ENCODE data around the gene SRPK1.

SRPK1 gene

DNA sequence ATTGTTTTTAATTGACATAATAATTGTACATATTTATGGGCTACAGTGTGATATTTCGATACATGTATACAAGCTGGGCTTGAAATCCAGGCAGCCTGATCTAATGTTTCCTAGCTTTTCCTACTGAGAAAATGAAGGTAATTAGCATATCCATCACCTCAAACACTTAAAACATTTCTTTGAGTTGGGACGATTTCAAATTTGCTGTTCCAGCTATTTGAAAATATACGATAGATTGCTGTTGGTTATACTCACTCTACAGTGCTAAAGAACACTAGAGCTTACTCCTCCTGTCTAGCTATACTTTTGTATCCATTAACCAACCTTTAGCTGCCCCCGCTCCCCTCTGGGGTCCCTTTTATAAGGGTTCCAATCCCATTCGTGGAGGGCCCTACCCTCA lies 111.1 kb downstream of the SRPK1 start:
- no peak for DNase-seq

DNA sequence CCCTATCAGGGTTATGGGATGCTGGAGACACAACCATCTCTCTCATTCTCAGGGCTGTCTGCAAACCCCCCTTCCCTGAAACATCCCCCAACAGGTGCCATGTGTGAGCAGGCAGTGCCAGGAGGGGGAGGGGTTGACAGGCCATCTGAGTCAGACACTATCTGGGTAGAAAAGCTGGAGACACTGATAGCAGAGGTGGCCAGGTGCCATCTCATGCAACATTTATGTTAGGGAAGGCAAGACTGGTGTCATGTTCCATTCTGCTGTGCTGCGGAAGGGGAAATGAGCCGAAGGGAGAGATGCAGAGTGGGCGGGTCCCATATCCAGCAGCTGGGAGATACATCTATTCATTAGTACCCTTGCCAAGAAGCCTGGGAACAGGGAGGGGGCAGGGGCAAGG lies 112.2 kb downstream of the SRPK1 start:
- peak; percentile 68 to 79 for DNase-seq

DNA sequence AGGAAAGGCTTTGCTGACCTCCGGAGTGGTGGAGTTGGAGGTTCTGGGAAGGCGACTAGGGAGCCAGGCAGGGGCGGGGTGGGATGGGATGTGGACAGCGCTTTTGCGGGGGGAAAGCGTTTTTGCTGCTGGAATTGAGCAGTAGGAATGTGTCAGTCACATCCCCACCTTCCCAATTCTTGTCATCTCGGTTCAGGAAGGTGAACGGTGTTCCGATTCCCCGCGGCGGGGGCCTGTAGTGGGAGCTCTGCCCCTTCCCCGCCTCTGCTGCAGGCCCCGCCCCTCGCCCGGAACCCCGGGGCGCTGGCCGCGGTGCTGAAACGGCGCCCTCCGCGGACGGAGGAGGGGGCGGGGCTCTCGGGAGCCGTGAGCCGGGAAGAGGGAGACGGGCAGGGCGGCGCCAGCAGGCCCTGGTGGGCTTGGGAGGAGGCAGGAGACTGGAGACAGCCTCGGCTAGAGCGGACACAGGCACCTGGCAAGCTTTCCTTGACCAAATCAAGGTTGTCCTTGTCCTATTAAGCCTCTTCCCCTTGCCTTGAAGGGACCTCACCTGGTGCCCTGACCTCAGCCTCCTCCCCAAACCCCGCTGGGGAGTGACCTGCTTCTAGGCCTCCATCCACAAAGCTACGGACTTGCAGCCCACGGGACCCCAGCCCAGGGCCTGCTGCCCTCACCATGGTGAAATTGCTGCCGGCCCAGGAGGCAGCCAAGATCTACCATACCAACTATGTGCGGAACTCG lies 115.7 kb downstream of the SRPK1 start, which contains the start of gene LHFPL5:
LHFPL5 (plus strand) TSS at position 357 of the 741 bp plus-strand sequence; CDS start at position 676, 319 bp downstream.
- peak; percentile 47 to 83 for DNase-seq

DNA sequence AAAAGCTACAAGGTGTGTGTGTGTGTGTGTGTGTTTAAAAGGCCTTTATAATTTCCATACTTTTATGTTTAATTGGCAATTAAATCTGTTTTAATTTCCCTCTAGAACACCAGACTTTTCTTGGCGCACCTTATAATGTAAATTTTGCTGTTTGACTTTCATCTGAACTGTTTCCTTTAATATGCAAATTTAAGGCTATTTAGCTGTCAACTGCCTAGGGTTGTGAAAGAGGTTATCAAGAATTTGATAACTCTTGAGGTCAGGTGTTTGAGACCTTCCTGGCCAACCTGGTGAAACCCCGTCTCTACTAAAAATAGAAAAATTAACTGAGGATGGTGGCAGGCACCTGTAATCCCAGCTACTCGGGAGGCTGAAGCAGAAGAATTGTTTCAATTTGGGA lies 119.8 kb downstream of the SRPK1 start:
- no peak for DNase-seq

DNA sequence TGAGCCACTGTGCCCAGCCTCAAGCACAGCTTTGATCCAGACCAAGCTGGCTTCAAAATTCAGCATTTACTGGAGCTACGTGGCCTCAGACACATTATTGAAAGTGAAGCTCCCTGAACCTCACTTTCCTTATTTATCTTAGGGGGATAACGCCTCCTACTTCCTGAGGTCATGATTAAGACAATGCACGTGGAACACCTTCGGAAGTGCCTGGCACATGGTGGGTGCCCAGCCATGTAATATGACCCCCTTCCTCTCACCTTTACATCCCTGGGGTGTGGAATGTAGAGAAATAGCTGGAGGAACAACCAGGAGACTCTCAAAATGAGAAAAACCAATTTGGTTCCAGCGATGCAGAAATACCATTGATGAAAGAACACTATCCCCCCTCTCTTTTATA lies 122.2 kb downstream of the SRPK1 start:
- DNase-seq = no peak

DNA sequence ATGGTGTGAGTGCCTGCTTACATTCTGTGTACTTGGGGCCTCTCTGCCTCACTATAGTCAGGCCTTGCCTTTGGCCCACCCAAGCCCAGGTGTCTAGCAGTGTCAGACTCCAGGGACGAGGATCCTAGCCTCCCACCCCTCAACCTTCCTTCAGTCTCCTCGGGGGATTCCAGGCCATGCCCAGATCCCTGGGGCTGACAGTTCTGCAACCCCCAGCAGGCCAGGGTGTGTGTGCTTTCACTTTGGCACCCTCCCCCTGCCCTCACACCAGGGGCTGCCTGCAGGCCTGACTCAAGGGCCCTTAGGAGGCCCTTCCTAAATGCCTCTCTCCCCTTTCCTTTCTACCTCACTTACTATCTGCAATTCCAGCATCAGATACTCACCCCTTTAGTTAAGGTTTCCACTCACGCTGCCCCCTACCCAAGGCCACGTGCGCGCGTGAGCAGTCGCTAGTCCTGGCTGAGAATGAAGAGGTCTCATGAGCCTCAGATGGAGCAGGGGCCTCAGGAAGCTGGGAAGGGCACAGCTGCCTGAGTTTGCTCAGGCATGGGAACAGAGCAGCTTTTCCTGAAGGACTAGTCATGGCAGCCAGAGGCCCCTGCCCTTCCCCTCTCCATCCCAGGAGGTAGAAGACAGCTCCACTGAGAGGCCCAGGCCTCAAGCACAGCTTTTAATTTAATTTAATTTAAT lies 122.9 kb downstream of the SRPK1 start:
- DNase-seq = no peak

DNA sequence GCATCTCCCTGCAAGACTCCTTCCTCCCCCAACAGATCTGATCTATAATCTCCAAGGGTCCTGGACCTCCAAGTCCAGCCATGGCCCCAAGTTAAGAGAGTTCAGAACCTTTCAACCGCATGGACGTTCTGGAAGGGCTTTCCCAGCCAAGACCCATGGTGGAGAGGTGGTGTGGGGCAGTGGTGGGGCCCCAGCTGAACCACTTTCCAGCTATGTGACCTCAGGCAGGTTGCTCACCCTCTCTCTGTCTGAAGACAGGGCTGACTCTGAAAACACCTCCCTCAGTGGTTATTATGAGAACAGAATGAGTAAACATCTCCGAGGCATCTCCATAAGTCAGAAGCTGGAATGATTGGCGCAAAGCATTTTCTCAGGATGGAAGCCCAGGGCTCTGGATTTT lies 124.7 kb downstream of the SRPK1 start:
- no peak for DNase-seq

DNA sequence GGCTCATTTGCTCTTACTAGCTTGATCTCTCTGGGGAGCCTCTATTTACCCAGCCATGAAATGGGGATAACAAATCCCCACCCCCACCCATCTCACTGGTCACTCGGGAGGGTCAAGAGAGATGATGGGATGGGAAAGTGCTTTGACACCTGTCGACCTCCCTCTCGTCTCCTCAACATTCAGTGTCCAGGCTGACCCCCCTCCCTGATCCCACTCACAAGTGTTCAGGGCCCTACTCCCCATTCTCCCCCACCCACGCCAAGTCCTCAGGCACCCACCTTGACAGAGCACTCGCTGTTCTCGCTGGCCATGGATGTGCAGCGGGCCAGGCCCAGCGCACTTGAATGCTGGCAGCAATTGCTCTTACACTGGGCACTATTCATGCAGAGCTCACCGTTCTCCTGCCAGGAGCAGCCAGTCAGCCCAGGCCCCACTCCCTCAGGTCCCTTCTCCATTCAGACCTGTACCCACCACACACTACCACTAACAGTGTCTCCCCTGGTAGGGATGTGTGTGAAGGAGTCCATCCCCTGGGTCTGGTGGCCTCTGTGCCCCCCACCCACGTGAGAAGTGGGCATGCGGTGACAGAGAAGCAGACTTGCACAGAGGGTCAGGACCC lies 125.3 kb downstream of the SRPK1 start:
- no peak for DNase-seq

DNA sequence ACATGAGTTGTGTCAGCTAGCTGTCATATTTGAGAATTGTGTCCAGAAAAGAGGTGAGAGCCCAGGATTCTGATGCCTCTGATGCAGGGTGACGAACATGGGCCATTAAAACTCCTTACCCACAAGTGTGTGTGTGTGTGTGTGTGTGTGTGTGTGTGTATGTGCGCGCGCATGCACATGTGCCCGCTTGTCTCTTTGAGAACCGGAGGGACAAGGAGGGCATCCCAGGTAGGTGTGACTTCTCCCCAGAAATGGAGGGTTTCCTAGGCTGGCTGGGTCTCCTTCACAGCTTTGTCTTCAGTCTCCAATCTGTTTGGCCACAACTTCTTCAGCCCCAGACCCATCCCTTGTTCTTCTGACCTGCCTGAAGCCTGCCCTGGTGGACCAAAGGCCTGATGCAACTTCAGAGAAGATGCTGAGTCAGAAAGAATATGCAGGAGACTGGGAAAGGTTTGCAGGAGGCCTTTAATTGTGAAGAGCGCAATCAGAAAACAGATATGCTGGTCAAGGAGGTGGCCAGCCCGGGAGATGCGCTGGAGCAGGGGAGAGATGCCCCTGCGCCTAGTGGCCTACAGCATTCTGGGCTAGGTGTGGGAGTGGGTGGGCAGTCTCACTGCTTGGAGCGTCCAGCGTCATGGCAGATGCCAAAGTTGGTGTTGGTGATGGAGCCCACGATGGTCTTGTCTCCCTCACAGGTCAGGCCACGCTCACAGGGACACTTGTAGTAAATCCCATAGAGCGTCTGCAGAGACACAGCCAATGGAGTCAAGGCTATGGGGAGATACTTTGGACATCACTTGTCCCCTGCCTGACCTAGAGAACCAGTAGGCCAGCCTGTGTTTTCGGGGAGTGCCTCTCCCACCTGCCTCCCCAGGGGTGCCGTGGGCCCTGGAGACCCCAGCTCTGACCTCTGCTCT lies 126.1 kb downstream of the SRPK1 start:
- DNase-seq = no peak

DNA sequence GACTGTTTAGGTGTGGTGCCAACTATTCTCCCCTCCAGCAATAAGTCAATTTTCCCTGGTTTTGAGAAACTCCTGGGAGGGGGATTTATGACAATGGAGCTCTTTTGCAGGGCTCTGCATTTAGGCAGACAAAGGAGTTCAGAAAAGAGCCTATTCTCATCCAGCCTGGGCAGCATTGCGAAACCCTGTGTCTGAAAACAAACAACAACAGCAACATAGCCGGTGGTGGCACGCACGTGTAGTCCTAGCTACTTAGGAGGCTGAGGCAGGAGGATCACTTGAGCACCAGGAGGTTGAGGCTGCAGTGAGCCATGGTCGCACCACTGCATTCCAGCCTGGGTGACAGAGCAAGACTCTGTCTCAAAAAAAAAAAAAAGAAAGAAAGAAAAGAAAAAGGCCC lies 130.2 kb downstream of the SRPK1 start:
- DNase-seq = no peak

DNA sequence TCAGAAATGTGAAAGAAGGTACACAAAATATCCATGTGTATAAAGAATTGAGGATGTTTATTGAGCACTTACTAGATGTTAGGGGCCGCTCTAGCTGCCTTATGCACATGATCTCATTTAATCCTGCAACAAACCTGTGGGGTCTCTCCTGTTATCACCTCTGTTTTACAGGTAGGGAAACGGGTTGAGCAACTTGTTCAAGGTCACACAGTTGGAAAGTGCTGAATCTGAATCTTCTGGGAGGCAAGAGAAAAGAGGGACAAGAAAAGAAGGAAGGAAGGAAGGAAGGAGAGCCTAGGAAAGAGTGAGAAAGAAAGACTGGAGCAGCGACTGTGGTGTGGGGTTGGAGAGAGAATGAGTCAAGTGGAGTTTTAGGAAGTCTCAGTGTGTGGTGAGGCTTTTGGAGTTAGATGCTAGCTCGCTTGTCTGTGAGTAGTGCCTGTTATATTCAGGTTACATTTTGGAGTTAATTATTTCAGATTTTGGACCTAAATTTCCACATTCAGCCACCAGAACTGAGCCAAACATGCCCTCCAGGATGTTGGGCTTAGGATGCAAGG lies 132.4 kb downstream of the SRPK1 start:
- DNase-seq = no peak

DNA sequence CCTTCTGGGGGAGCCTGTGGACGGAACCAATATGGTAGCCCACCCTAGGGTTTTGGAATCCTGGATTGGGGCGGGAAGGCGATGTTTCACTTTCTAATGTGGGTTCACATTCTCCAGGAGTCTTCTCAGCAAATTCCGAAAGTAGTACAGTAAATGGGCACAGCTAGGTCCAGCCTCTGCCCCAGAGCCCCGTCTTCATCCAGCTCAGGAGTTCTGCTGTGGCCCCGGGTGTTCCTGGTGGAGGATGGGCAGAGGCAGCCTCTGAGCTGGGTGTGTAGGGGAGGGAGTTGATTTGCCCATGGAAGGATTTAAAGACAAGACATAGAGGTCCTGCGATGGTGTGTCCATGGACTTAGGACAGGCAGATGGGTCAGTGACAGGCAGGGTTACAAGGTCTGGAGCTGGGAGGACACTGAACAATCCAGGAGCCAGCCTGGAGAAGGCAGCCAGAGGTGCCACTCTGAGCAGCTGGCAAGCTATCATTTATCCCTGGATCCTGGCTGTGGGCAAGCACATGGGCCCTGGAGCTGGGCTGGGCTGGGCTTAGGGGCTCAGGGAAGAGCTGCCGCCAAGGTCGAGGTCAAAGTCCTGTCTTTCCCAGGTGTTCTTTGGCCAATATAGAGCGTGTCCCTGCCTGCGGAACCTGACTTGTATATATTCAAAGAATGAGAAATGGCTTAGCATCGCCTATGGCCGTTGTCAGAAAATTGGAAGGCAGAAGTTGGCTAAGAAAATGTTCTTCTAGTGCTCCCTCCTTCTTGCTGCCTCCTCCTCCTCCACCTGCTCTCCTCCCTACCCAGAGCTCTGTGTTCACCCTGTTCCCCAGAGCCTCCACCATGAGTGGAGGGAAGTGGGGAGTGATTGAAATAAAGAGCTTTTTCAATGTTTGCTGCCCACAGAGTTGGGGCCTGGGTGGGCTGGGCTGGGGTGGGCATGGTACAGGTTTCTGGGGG lies 133.4 kb downstream of the SRPK1 start:
- DNase-seq = no peak

DNA sequence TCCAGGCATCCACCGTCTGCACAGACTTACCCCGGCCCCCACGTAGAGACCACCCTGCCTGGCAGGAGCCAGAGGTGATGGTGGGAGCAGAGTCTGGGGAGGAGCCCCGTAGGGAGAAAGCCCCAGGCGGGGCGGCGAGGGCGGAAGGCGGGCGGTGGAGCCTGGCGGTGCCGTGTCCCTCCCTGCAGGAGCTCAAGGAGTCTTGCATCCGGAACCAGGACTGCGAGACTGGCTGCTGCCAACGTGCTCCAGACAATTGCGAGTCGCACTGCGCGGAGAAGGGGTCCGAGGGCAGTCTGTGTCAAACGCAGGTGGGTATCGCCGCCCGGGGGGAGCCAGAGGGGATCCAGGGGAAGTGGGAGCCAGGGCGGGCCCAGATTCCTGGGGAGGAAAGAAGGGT lies 134.1 kb downstream of the SRPK1 start:
- DNase-seq = no peak

DNA sequence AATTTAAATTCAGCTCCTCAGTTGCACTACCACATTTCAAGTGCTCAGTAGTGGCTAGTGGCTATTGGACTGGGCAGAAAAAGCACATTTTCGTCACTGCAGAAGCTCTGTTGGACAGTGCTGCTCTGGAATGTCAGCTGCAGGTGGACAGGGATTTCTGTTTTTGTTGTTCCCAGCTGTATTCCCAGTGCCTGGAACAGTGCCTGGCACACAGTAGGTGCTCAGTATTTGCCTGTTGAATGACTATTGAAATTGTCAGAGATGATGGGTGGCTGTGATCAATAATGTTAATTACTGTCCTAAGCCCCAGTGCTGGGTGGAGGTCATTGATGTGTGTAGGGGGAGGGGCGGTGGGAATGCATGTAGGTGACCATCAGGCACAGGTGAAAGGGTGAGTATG lies 134.6 kb downstream of the SRPK1 start:
- DNase-seq = no peak

DNA sequence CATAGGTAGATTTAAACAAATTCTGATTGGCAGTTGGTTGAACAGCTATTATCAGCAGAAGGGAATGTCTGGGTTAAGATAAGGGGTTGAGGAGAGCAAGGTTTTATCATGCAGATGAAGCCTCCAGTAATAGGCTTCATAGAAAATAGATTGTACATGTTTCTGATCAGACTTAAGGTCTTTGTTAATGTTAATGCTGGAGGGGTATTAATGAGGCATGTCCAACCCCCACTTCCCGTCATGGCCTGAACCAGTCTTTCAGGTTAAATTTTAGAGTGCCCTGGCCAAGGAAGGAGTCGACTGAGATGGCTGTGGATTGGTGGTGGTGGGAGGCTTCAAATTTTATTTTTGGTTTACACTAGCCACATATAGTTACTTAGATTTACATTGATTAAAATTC lies 136.7 kb downstream of the SRPK1 start:
- DNase-seq = no peak

All from SHP77 (cell line).